Muscle of back (tissue), 11 donors: Measurements from ENCODE around the gene LDLRAP1. TPM values are rescaled to one million over a fixed set of nuclear protein-coding genes. Genes with fewer than 3 reads are reported as not detected.
"Not testable (repeated sequence)": the region's sequence is repeated elsewhere in the genome, so short reads cannot be mapped to it uniquely, and the experiment has no call there.

Source experiments
- DNase-seq, 3 donors: peaks; one replicate each; pipeline versions ENCODE4 v3.0.0 to v3.0.0-alpha.2; 2013
- polyA plus RNA-seq, 10 donors: library from polyadenylated mRNA; unstranded; fragments of 120-200 nt; gene quantifications; one replicate each; pipeline ENCODE4 v1.2.1, GENCODE V29; 2013; ENCODE audit not compliant: insufficient read length in 10 of 10

Gene LDLRAP1
- polyA plus RNA-seq, 10 donors: 11.4 to 19.3 (median 14.2) TPM

DNA sequence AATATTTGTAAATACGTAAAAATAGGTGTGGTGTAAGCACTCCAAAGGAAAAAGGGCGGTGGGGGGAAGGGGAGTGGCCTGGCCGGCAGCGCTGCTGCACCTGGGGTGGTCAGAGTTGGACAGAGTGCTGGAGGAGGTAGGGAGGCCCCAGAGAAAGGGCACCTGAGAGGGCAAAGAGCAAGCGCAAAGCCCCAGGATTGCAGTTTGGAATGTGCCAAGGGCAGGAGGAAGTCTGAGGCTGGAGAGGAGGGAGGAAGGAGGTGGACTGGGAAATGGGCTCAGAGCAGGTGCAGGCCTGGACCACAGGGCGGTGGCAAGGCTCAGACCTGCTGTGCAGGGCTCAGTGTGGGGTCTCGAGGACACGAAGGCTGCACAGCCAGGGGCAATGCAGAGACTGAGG is 30.6 kb downstream of the LDLRAP1 start:
- no peak for DNase-seq

DNA sequence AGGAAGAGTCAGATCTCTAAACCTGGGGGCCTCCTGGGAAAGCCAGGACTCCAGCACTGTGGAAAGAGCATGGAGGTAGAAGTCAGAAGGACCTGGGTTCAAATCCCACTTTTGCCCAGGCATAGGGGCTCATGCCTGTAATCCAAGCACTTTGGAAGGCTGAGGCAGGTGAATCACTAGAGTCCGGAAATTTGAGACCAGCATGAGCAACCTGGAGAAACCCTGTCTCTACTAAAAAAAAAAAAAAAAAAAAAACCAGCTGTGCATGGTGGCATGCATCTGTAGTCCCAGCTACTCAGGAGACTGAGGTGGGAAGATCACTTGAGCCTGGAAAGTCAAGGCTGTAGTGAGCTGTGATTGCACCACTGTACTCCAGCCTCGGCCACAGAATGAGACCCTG is 31.8 kb downstream of the LDLRAP1 start:
- DNase-seq: no peak

DNA sequence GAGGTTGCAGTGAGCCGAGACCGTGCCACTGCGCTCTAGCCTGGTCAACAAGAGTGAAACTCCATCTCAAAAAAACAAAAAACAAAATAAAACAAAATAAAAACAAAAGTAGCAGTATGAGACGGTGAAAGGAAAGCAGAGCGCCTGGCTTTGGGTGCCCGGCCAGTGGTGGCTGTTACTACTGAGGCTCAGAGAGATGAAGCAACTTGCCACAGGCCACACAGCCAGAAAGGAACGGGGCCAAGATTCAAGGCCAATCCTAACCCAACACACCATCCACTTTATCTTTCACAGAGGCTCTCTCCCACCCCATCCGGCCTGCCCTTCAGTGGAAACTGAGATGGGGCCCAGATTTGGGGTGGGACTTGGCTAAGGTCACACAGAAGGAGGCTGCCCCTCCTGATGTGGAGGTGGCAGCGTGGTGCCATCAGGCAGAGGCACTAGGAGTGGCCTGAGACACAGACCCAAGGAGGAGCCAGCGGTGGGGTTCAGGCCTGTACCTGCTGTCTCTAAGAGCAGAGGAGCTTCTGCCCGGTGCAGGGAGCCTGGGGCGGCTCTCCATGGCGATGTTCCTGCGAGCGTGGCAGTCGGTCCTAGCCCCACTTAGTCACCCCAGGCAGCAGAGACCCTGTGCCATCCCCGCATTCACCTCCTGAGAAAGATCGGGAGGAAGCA is 33.2 kb downstream of the LDLRAP1 start:
- no peak for DNase-seq

DNA sequence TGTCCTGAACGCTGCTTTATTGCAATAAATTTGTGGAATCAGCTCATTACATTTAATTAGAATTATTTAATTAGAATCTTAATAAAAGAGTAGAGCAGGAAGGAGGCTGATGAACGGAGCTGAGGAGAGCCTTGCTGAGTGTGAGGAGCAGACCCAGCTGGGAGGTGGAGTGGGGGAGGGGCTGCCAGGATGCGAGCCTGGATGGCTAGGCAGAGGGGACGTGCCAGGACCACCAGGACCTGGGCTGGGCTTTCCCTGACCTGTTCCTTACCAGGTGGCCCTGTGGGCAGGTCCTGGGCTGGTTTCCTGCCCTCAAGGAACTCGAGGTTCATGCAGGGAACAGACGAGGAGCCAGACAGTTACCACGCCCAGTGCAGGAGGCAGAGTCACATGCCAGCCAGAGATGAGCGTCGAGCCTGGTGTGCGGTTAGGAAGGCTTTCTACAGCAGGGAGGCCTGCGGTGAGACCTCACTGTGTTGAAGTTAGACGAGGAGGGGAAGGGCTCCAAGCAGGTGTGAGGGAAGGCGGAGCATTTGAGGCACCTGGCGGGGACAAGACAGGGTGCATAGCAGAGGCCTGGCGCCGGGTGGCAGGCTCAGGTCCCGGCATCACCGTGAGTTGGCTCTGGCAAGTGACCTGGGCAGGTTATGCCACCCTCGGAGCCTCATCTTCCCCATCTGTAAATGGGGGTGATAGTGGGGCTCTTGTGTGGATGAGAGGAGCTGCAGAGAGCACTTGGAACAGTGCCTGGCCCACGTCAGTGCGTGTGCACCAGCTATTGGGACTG is 33.9 kb downstream of the LDLRAP1 start:
- DNase-seq: no peak

DNA sequence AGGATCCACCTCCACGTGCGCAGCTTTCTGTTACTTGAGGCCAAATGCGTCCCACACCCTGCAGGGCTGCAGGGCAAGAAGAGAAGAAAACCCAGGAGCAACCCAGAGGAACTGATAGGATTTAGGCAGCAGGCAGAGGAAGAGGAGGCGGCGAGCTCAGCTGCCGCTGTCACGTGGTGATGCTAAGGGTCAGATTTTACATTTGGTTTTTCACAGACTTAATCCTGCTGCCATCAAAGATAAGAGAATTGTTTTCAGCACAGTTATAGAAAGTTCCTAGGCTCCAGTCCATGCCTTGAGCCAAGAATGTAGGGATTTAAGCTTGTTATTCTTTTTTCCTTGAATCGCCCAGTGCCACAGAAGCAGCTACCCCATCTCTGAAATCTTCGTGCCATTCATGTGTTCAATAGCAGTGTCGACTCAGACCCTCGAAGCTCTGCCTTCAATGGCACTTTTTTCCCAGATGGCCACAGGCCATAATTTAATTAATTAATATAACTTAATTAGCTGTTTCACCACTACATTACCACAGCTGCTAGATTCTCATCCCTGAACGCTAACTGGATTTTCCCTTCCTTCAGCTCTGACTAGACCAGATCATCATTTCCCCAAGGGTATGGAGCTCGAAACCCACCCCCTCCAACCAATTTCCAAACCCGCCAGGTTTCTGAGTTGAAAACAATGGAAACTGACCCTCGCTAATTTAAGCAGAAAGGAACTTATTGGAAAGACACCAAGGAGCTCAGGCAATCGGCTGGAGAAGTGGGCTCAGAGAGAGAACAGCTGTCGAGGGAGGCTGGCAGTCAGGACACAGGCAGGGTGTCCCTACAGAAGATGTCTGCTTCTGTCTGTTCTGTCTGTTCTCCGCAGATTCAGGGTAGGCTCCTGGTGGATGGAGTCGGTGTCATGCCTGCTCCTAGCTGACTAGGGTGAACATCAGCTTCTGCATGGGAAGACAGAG is 36.2 kb downstream of the LDLRAP1 start:
- DNase-seq: no peak

DNA sequence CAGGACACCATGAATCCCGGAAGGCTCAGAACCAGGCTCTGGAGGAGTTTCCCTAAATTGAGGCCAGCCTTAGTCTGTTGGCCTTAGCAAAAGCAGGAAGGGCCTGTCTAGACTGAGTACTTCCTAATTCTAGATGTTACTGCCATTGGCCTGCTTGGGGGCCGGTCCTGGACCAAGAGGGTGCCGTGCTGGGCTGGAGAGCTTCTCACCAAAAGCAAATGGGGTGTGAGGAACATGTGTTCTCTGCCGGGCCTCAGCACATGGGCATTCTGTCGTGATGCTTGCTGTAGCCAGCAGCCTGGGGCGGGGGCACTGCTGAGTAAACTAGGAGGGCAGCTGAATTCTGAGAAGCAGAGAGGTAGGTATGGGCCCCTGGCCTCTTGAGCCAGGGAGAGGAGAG is 37.5 kb downstream of the LDLRAP1 start:
- no peak for DNase-seq

DNA sequence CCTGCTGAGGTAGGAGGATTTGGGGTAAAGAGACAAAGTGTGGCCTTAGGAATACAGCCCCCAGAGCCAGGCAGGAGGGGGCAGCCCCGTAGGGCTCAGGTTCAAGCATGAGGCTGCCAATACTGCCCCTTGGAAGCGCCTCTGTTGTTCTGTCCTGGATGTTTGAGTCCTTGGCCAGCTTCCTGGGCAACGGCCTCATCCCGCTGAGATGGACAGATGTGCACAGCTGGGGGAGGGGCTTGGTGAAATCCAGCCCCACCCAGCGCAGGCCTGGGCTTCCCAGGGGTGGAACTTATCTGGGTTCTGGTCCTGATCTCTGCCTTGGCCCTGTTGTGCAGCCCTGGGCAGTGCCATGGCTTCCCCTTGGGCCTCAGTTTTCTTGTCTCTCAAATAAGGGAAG is 38.4 kb downstream of the LDLRAP1 start:
- DNase-seq: no peak

DNA sequence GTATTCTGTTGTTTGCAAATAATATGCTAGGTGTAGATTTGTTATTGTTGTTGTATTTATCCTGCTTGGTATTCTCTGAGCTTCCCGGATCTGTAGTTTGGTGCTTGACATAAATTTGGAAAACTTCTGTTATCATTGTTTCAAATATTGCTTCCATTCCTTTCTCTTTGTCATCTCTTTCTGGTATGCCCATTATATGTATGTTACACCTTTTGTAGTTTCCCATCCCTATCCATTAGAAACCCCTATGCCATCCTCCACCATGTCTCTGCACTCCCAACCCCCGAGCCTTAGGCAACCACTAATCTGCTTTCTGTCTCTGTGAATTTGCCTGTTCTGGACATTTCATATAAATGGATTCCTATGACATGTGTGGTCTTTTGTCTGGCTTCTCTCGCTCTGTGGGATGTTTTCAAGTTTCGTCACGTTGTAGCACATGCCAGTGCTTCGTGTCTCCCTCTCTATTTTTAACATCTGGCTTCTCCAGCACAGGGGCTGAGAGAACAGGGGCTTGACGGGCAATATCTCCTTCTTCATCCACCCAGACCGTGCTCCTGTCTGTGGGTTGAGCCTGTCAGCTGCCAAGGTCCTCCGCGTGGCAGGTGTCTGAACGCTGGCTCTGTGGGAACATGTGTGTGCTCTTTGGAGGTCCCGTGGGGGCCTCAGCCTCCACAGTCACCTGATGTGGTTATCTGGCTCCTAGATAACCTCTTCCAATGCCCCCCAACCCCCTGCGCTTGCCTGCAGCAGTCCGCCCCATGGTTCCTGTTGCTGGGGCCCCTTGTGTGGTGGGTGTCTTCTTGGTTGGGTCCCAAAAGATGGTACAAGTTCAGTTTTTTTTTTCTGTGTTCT is 40.3 kb downstream of the LDLRAP1 start:
- DNase-seq: no peak

DNA sequence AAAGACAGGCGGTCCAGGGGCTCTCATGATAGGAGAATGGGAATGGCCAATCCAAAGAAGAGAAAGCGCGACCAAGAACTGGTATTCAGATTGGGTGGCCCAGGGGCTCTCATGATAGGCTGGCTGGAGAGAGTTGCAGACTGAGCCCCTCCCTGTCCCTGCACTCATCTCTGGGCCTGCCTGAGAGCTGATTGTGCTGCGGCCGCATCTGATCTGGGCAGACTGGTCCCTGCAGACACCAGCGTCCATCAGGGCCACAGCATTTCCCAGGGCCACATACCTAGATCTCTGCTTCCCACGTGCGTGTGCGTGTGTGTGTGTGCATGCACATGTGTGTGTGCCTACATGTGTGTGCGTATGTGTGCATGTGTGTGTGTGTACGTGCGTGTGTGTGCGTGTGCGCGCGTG is 42.8 kb downstream of the LDLRAP1 start:
- no peak for DNase-seq

DNA sequence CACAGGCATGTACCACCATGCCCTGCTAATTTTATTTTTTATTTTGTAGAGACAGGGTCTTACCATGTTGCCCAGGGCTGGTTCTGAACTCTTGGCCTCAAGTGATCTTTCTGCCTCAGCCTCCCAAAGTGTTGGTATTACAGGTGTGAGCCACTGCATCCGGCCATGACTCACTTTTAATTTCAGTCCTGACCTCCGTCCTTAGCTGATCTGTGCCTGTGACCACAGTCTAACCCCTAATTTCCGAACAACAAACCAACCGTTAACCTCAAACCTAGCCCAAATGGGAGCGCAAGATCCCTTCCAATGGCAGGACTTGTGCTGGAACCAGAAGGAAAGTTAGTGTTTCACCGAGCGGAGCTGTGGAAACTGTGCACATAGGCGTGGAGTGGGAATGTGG is 43.9 kb downstream of the LDLRAP1 start:
- DNase-seq: no peak

DNA sequence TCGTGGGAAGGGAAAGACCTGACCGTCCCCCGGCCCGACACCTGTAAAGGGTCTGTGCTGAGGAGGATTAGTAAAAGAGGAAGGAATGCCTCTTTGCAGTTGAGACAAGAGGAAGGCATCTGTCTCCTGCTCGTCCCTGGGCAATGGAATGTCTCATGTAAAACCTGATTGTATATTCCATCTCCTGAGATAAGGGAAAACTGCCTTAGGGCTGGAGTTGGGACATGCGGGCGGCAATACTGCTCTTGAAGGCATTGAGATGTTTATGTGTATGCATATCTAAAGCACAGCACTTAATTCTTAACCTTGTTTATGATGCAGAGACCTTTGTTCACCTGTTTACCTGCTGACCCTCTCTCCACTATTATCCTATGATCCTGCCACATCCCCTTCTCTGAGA is 44.8 kb downstream of the LDLRAP1 start:
- DNase-seq: not testable (repeated sequence)

DNA sequence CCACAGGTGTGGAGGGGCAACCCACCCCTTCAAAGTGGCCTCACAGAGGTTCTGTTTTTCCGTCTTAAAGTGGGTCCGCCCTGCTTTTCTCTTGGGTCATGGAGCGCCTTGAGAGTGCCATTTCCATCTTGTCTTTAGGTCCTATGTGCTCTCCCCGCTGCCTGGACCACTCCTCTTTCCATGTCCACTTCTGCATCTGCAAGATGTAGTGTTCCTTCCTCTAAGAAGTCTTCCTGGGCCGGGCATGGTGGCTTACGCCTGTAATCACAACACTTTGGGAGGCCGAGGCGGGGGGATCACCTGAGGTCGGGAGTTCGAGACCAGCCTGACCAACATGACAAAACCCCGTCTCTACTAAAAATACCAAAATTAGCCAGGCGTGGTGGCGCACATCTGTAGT is 45.4 kb downstream of the LDLRAP1 start:
- DNase-seq: not testable (repeated sequence)

DNA sequence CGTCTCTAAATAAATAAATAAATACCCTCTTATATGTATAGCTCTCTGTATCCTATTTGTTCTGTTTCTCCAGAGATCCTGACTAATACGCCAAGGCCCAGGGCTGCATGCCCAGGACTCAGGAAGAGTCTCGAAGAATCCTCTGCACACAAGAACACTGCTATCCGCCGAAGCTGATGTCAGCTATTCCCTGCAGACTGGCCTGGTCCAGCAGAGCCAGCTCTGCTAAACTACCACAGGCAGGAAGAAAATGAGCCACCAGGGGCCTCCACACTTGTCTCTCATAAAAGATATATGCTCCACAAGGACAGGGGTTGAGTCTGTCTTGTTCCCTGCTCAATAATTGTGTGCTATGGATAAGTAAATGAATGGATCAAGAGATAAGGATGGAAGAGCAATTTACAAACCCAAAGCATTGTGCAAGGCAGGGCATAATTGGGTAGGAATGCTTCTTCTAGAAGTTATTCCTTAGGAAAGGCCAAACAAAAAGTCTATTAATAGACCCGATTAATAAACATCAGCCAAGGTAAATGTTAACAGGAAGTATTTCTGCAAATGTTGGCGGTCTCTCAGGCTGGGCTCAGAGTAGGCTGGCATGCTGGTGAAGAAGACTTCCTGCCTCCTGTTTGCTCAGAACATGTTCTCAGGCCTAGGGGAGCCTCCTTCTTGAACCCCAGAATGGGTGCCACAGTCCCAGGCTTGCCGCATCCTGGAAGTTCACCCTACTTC is 46.9 kb downstream of the LDLRAP1 start:
- DNase-seq: peak in 1 of 3 donors; percentile 51

DNA sequence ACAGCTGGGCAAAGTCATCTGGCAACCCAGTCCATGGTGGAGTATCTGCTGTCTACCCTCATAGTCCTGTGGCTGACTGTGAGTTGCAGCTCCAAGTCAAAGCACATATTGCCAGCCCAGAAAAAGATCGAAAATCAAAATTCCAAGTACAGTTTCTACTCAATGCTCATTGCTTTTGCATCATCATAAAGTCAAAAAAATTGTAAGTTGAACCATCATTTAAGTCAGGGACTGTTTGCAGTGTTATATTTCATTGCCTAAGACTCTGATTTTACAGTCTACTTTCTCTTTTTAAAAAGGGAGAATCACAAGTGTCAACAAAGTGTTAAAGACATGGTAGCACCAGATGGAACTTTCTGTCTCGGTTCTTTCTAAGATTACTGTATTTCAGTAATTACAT is 50.5 kb downstream of the LDLRAP1 start:
- no peak for DNase-seq

DNA sequence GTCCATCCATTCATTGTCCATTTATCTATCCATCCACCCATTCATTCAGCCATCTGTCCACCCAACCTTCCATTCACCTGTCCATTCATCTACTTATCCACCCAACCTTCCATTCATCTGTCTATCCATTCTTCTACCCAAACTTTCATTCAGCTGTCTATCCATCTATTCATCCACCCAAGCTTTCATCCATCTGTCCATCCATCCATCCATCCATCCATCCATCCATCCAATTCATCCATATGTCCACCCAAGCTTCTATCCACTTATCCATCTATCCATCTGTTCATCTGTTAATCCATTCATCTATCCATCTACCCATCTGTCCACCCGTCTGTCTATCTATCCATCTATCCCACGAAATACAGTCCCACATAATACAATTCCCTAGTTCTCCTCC is 51.6 kb downstream of the LDLRAP1 start:
- DNase-seq: no peak

DNA sequence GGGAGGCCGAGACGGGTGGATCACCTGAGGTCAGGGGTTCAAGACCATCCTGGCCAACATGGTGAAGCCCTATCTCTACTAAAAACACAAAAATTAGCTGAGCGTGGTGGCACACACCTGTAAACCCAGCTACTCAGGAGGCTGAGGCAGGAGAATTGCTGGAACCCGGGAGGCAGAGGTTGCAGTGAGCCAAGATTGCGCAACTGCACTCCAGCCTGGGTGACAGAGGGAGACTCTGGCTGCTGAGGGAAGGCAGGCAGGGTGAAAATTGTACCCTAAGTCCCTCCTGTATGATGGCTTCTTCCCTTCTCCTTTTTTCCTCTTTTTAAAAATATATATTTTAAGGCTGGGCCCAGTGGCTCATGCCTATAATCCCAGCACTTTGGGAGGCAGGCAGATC is 53.2 kb downstream of the LDLRAP1 start:
- DNase-seq: not testable (repeated sequence)

DNA sequence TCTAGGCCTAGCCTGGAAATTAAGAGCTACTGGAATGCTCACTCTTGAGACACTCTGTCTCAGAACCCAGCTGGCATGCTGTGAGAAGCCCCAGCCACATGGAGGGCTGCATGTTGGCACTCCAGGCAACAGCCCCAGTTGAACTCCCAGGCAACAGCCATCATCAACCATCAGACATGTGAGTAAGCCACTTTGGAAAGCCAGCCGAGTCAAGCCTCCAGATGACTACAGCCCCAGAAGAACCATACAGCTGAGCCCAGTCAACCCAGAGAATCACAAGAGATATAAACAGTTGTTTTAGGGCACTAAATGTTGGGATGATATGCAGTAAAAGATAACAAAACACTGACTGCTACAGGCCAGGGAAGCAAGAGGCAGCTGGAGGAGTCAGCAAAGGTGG is 55.5 kb downstream of the LDLRAP1 start:
- DNase-seq: no peak

DNA sequence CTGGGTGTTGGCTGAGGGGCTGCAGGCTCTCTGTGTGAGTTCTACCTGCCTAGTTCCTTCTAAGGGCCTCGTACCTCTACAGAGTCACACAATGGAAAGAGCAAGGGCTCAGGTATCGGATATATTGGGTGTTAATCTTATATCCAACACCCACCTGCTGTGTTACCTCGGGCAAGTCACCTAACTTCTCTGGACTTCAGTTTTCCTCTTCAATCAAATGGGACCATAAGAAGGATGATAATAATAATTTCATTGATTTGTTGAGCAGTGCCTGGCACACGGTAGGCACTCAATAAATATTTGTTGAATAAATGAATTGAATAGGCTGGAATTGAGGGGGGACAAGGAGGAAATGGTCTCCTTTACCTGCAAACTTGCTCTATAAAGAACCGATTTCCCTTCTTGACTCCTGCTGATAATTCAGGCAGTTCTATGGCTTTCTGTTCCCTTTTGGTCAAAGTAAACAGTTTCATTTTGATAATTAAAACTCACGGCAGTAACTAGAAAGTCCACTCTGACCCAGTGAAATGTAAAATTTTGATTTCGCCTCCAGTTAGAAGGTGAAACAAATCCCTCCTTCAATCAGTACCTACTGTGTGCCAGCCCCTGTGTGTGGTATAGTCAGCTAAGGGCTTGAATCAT is 56.7 kb downstream of the LDLRAP1 start:
- no peak for DNase-seq

DNA sequence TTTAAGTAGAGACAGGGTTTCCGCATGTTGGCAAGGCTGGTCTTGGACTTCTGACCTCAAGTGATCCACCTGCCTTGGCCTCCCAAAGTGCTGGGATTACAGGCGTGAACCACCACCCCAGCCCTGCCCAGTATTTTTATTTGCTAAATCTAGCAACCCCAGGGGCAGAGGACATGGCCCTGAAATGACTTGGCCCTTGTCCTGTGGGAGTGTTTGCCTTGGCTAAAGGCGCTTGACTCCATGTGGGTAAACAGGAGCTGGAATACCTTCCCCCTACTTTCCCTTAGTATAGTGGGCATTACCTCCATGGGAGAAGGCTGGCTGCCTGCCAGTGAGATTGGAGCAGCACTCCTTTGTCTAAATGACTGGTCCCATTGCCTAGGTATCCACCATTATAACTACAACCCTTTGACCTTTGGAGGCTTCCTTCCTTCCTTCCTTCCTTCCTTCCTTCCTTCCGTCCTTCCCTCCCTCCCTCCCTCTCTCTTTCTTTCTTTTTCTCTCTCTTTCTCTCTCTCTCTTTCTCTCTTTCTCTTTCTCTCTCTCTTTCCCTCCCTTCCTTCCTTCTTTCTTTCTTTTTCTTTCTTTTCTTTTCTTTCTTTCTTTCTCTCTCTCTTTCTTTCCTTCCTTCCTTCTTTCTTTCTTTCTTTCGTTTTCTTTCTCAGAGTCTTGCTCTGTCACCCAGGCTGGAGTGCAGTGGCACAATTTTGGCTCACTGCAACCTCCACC is 57.7 kb downstream of the LDLRAP1 start:
- not testable (repeated sequence) for DNase-seq
